ENCODE measurements around the gene FAS. TPM values are rescaled to one million over a fixed set of nuclear protein-coding genes. Genes with fewer than 3 reads are reported as not detected.

FAS gene
- total RNA-seq, 4 donors from 2014 or later = 10.0 to 27.2 (median 23.6) TPM

GRCh38 chr10:88961266-88961665, 29.3 kb upstream of the FAS start:
- no peak for TF ChIP-seq CTCF (IDR thresholded peaks at IDR 0.05; ENCODE audit: low read depth)

- no peak for TF ChIP-seq CTCF (IDR thresholded peaks at IDR 0.05; ENCODE audit: low read depth)
Observed at GRCh38 chr10:88962336-88962735, 28.3 kb upstream of the FAS start.

- no peak for TF ChIP-seq CTCF (IDR thresholded peaks at IDR 0.05; ENCODE audit: low read depth)
Observed at GRCh38 chr10:88963318-88963717, 27.3 kb upstream of the FAS start.

GRCh38 chr10:88964360-88964759, 26.2 kb upstream of the FAS start:
- TF ChIP-seq CTCF (IDR thresholded peaks at IDR 0.05; ENCODE audit: low read depth) = no peak

- TF ChIP-seq CTCF (IDR thresholded peaks at IDR 0.05; ENCODE audit: low read depth) = no peak
Observed at GRCh38 chr10:88964869-88965415, 25.7 kb upstream of the FAS start.

- no peak for TF ChIP-seq CTCF (IDR thresholded peaks at IDR 0.05; ENCODE audit: low read depth)
Observed at GRCh38 chr10:88966797-88967196, 23.8 kb upstream of the FAS start.

- no peak for TF ChIP-seq CTCF (IDR thresholded peaks at IDR 0.05; ENCODE audit: low read depth)
Observed at GRCh38 chr10:88968391-88968790, 22.2 kb upstream of the FAS start.
